Breast epithelium (tissue), 4 donors: ENCODE results near the gene KCNQ5. TPM values are rescaled to one million over a fixed set of nuclear protein-coding genes. Genes with fewer than 3 reads are reported as not detected.

Experiments used
- DNase-seq, 2 donors: peaks; one replicate each; pipeline ENCODE4 v3.0.0-alpha.2; 2019; ENCODE audit warnings: low spot score in 2 of 2
- H3K27ac ChIP-seq, 2 donors: fragments of 200-600 bp; sonication (generic) in 1 of 2; one replicate each; pipeline ENCODE4 v1.5.1; 2016 to 2019; ENCODE audit warnings: mild to moderate bottlenecking in 1 of 2
- H3K27me3 ChIP-seq, 2 donors: fragments of 200-600 bp; sonication (generic) in 1 of 2; one replicate each; pipeline versions ENCODE4 v1.5.1 to v1.6.0; 2017 to 2019; ENCODE audit warnings: control low read depth in 1 of 2, mild to moderate bottlenecking in 1 of 2
- H3K36me3 ChIP-seq: fragments of 200-600 bp; one replicate; pipeline ENCODE4 v1.5.1; 2019
- H3K4me1 ChIP-seq, 2 donors: fragments of 200-600 bp; sonication (generic); one replicate each; pipeline ENCODE4 v1.5.1; 2016 to 2019; ENCODE audit warnings: control low read depth in 1 of 2
- H3K4me3 ChIP-seq, 3 donors: fragments of 200-600 bp; sonication (generic); 1 replicate in 2 of 3; 2 replicates in 1 of 3; pipeline ENCODE4 v1.5.1; 2016 to 2019; ENCODE audit warnings: mild to moderate bottlenecking in 3 of 3, moderate library complexity in 2 of 3
- H3K9me3 ChIP-seq, 2 donors: fragments of 200-600 bp; sonication (generic) in 1 of 2; one replicate each; pipeline ENCODE4 v1.5.1; 2016 to 2019; ENCODE audit warnings: control low read depth in 1 of 2
- POLR2A ChIP-seq: fragments of 450-650 bp; IDR thresholded peaks from one replicate; pipeline ENCODE4 v1.6.1; 2016; ENCODE audit warnings: antibody characterized with exemption, mild to moderate bottlenecking, moderate library complexity
- POLR2AphosphoS5 ChIP-seq, 3 donors: sonication (generic); formaldehyde crosslinking; IDR thresholded peaks; one replicate each; pipeline ENCODE4 v1.6.1; 2017; ENCODE audit warnings: antibody characterized with exemption in 3 of 3
- intact Hi-C: fragments of 100-400 bp; cut with DNase I; formaldehyde crosslinking; loops from one replicate; pipeline ENCODE4 v1.15.1; 2023; ENCODE audit warnings: low total_unique reads
- total RNA-seq, 3 donors: library from RNA; depleted of rRNA; stranded (reverse); fragments of >200 nt; gene quantifications; one replicate each; pipeline ENCODE4 v1.1.0, GENCODE V29; 2016
- TF ChIP-seq, protein P1 (sequence below), 3 donors: fragments of 450-650 bp; IDR thresholded peaks; one replicate each; pipeline ENCODE4 v1.5.1; 2016 to 2017; ENCODE audit warnings: antibody characterized with exemption in 3 of 3, mild to moderate bottlenecking in 3 of 3, moderate library complexity in 3 of 3

The KCNQ5 gene
- total RNA-seq, 3 donors from 2014 or later: 0.16 to 1.0 (median 0.33) TPM

DNA sequence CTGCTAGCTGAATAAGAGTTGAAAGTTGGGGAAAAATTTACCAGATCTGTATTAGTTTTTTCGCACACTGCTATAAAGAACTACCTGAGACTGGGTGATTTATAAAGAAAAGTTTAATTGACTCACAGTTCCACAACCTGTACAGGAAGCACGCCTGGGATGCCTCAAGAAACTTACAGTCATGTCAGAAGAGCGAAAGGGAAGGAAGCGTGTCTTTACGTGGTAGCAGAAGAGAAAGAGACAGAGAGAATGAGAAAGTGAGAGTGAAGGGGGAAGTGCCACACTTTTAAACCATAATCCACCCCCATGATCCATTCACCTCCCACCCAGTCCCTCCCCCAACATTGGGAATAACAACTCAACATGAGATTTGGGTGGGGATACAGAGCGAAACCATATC, 523.8 kb downstream of the KCNQ5 start:
- H3K36me3 ChIP-seq: no peaks in the 10 kb centered on the region
- no peaks in the 10 kb centered on the region for H3K4me1 ChIP-seq
- DNase-seq: no peak
- H3K27ac ChIP-seq: no peak overlapping the region
- no peaks in the 10 kb centered on the region for H3K27me3 ChIP-seq
- TF ChIP-seq POLR2A (no peak), POLR2AphosphoS5 (IDR thresholded peaks at IDR 0.05) (no peak)
- TF ChIP-seq, protein P1, sequence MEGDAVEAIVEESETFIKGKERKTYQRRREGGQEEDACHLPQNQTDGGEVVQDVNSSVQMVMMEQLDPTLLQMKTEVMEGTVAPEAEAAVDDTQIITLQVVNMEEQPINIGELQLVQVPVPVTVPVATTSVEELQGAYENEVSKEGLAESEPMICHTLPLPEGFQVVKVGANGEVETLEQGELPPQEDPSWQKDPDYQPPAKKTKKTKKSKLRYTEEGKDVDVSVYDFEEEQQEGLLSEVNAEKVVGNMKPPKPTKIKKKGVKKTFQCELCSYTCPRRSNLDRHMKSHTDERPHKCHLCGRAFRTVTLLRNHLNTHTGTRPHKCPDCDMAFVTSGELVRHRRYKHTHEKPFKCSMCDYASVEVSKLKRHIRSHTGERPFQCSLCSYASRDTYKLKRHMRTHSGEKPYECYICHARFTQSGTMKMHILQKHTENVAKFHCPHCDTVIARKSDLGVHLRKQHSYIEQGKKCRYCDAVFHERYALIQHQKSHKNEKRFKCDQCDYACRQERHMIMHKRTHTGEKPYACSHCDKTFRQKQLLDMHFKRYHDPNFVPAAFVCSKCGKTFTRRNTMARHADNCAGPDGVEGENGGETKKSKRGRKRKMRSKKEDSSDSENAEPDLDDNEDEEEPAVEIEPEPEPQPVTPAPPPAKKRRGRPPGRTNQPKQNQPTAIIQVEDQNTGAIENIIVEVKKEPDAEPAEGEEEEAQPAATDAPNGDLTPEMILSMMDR (IDR thresholded peaks at IDR 0.05): no peak
- intact Hi-C loops: no loop called here
- H3K4me3 ChIP-seq: no peak overlapping the region
- no peaks in the 10 kb centered on the region for H3K9me3 ChIP-seq

DNA sequence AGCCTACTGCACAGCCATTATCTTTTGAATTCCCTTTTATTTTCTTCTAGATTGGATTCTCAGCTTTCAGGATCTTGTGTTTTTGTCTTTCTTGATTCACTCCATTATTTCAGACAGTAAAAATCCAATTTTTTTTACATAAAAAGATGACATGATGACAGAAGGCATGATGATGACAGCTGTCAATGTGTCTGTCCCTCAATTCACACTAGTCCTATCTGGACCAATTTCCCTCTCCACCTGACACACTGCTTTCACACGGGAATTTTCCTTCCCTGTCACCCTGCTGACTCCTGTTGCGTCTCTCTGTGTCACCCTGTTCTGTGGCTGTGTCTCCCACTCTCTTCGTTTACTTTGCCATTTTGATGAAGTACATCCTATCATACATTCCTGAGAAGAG, 529.9 kb downstream of the KCNQ5 start:
- TF ChIP-seq POLR2A (no peak), POLR2AphosphoS5 (IDR thresholded peaks at IDR 0.05) (no peak)
- TF ChIP-seq, protein P1 (IDR thresholded peaks at IDR 0.05): no peak
- no peak overlapping the region for H3K27ac ChIP-seq
- no peaks in the 10 kb centered on the region for H3K4me1 ChIP-seq
- no peaks in the 10 kb centered on the region for H3K27me3 ChIP-seq
- no peak for DNase-seq
- H3K4me3 ChIP-seq: no peak overlapping the region
- intact Hi-C loops: no loop called here
- no peaks in the 10 kb centered on the region for H3K9me3 ChIP-seq
- H3K36me3 ChIP-seq: no peaks in the 10 kb centered on the region

DNA sequence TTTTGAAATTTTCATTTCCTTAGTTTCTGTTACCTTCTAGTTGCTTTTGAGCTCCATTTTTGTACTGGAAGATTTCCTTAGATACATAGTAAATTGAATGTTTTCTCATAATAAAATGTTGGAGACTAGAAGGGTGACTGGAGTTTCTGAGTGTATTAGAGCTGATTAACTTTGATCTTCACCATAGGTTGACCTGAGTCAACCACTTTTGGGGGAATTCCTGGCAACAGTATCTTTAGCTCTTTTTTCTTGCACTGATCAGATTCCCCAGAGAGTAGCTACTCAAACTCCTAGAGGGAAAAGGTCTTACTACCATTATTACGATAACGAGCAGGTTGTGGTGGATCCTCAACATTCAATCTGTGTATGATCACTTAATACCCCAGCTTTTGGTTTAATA, 530.7 kb downstream of the KCNQ5 start:
- Histone ChIP-seq H3K27me3 (no peaks in the 10 kb centered on the region), H3K4me3 (no peak overlapping the region), H3K4me1 (no peaks in the 10 kb centered on the region), H3K9me3 (no peaks in the 10 kb centered on the region), H3K27ac (no peak overlapping the region), H3K36me3 (no peaks in the 10 kb centered on the region)
- TF ChIP-seq POLR2A: no peak
- TF ChIP-seq, protein P1 (IDR thresholded peaks at IDR 0.05): no peak
- TF ChIP-seq POLR2AphosphoS5 (IDR thresholded peaks at IDR 0.05): no peak
- DNase-seq: no peak
- intact Hi-C loops: no loop called here

DNA sequence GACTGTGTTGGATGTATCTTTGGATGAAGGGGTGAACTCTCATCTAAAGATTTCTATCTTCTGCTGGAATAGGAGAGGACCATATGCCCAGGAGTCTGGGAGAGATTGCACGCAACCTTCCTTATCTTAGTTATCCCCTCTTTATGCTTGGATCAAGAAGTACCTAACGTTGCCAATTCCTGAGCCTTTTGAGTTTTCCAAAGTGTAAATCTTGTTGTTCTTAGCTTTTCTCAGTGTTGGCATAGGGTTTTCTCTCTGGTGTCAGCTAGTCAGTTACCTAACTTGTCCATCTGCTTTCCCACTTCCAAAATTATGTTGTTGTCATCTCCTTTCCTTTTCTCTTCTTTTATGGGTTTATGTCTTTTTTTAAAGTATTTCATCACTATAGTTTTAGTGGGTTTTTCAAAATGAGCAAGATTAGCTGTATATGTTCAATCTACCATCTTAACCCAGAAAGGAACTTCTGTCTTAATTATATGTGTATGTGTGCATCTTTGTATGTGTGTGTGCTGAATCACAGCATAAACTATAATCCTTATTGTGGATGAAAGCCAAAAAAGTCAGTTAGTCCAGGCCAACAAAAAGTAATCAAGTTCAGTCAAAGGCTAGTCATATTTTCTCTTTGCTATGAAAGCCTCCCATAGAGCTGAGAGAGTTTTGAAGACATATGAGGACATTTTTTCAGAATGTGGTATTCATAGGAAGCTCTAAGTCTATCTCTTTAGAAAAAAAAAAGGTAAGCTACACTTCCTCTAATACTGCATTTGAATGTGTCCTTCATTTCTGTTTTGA, 531.3 kb downstream of the KCNQ5 start:
- intact Hi-C loops: no loop called here
- H3K4me3 ChIP-seq: no peak overlapping the region

More for the DNA sequence above, 531.3 kb downstream of the KCNQ5 start:
- Histone ChIP-seq H3K27ac (no peak overlapping the region), H3K27me3 (no peaks in the 10 kb centered on the region), H3K9me3 (no peaks in the 10 kb centered on the region), H3K4me1 (no peaks in the 10 kb centered on the region), H3K36me3 (no peaks in the 10 kb centered on the region)
- TF ChIP-seq POLR2A: no peak
- no peak for TF ChIP-seq POLR2AphosphoS5 (IDR thresholded peaks at IDR 0.05)
- TF ChIP-seq, protein P1 (IDR thresholded peaks at IDR 0.05): no peak
- no peak for DNase-seq
